Stimulated activated CD4-positive, alpha-beta T cell treated with anti-CD3 and anti-CD28 coated beads, Interleukin-1b, Interleukin-23, amount 100 ng/mL, for 24 hours (primary cell): ENCODE results near the gene MPDZ.
"Not testable (repeated sequence)": the region's sequence is repeated elsewhere in the genome, so short reads cannot be mapped to it uniquely, and the experiment has no call there.

ENCODE experiments used
- DNase-seq, 4 experiments: peaks; one replicate each; pipeline ENCODE4 v3.0.0-alpha.2; 2020; ENCODE audit warnings: low read depth in 4 of 4, low spot score in 1 of 4

The MPDZ gene

GRCh38 chr9:13268469-13268868 is 11.0 kb downstream of the MPDZ start:
- DNase-seq, result no peak

DNA sequence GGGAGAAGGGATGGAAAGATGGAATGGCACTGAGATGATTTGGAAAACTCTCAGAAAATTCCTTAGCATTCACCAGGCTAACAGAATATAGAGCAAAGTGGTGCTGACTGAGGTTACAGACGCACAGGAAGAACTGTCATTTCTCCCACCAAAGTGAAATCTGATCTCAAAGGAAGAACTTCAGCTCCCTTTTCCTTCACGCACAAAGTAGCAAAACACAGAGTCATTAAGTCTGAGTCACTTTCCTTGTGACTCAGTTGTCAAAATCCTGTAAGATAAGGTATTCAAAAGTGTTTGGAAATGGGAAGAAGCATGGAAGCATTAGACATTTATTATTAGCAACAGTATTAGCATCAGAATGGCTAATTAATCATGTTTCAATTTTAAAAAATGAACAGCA is 11.7 kb downstream of the MPDZ start:
- DNase-seq, result no peak

GRCh38 chr9:13266167-13266566 is 13.3 kb downstream of the MPDZ start:
- DNase-seq, result no peak

DNA sequence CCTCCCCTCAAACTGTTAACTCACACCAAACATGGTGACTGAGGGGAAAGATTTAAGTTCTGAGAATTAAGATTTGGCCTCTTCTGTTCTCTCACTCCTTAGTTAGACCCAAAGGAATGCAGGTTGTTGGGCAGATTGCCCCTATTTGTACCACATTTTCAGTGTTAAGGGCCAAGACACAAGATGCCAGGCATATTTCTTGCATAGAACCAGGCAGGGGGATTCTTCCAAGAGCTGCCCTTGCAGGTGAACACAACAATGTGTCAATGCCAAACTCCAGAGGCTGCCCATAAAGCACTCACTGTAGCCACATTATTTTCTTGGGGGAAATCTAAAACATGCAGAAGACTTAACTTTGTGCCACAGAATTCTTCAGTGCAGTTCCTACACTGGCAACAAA is 14.7 kb downstream of the MPDZ start:
- DNase-seq, result no peak

DNA sequence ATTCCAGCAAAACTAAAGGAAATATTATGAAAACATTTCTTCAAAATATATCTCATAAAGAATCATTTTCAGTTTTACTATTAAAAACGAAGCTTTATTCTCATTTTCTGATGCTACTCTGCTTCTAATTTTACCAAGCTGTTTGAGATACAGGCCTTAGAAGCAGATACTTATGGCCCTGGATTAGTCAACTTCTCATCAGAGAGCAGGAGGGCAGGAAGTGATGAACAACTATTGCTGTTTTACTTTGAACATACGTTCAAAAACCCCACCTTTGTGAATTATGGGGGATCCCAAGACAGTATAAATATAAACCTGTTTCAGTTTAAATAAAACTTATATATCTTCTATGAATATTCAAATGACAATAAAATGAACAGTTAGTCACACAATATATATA is 16.0 kb downstream of the MPDZ start:
- DNase-seq, result no peak

DNA sequence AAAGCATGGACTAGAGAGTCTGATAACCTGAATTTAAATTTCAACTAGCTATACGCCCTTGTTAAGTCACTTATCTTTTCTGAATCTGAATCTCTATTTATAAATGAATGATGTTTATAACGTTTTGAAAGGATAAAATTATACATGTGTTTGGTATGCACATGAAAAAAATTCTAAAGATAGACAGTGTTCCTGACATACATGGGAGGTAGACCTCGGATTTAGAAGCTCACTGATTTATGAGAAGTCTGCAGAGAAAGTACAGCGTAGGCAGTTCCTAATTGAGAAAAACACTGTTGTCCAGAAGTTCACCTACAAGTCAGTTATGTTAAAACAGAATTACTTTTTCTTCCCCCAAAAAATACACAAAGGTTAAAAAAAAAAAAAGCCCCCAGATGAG is 26.6 kb downstream of the MPDZ start:
- DNase-seq, result no peak

- no peak for DNase-seq
Observed at GRCh38 chr9:13244181-13244580, 35.3 kb downstream of the MPDZ start.

DNA sequence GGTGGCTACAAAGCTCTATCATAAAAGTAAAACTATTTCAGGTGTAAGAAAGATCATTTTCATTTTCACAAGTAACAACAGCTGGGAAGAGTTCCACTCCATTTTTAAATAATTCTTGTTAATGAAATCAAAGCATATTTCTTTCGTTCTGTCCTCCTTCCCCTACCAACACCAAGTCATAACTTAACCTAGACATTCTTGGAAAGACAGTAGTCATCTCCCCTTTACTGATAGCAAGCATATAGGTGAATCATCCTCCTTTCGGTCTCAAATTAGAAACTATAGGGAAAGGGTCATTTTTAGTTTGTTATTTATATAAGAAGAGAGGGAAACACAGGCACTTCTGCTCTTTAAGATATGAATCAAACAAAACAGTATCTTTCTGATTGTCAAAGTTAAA is 38.2 kb downstream of the MPDZ start:
- no peak for DNase-seq

- DNase-seq, result no peak
Observed at GRCh38 chr9:13239660-13240059, 39.8 kb downstream of the MPDZ start.

- DNase-seq, result no peak
Observed at GRCh38 chr9:13239208-13239607, 40.3 kb downstream of the MPDZ start.

GRCh38 chr9:13234932-13235331 is 44.6 kb downstream of the MPDZ start:
- no peak for DNase-seq

GRCh38 chr9:13228431-13228830 is 51.1 kb downstream of the MPDZ start:
- no peak for DNase-seq

DNA sequence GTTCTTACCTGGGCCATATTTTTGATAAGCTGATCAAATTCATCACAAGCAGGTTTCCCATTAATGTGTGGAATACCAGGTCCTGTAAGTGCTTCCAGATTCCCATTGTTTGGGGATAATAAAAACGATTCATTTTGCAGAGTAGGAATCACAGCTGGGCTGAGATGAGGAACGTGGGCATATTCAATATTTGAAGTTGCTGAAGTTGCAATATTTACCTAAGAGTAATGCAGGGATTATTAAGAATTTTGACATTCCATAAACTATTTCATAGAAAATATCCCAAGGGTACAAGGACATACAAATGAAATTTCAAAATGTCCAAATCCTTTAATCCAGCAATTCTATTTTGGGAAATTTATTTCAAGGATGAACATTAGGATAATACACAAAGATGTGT is 55.1 kb downstream of the MPDZ start:
- DNase-seq, result no peak

GRCh38 chr9:13222733-13223132 is 56.8 kb downstream of the MPDZ start:
- DNase-seq, result not testable (repeated sequence)

DNA sequence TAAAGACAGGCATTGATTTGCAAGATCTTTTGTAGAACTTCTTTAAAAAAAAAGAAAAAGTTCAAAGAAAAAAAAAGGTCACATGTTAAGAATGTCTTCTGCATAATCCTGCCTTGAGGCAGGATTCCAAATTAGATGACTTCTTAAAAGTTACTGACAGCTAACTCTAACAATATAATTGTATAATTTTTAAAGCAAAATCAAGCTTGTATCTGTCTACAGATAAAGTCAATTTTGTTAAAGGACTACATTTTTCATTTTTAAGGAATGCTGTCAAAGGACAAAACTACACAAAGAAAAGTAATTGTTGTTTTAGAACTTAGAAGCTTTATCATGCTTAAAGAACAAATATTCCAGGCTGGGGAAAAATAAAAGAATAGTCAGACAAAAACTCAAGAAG is 57.8 kb downstream of the MPDZ start:
- no peak for DNase-seq

DNA sequence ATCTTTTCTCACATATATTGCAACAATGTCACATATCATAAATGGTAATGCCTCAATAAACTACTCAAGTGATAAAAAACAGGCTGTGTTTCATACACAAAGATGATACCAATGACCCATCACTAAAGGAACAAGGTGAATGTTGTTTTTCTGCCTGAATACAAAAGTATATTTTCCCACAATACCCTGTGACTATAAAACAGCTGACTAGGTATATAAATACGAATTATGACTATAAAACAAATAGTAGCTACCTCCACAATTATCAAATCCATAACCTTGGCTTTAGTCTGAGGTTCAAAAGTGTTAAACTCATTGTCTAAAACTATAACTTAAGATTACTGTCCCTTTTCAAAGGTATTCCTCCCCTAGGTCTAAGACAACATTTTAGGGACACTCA is 58.7 kb downstream of the MPDZ start:
- no peak for DNase-seq

GRCh38 chr9:13215791-13216554 is 63.5 kb downstream of the MPDZ start:
- DNase-seq, result no peak

DNA sequence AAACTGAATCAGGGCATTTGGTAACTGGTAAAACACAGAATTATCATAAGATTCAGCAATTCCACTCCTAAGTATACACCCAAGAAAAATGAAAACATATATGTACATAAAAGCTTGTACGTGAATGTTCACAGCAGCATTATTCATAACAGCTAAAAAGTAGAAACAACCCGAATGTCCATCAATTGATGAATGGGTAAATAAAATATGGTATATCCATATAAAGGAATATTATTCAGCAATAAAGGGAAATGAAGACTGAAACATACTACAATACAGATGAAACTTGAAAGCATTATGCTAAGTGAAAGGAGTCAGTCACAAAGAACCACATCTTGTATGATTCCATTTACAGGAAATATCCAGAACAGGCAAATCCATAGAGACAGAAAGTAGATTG is 65.5 kb downstream of the MPDZ start:
- DNase-seq, result no peak

DNA sequence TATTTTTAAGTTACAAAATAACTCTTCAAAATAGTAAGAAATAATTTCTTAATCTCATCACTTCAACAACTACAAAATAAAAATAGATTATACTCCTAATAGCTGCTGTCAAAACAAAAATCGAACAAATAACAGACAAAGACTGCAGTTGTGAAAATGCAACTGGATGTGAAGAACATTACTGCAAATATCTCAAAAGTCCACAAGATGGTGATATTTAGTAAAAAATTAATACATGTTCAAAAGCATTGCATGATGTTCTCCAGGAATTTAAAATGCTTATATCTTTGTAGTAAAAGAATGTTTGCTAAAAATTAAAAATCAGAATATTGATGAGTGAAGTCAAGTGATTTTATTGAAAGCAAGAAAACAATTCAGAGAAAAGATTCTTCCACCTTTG is 66.2 kb downstream of the MPDZ start:
- no peak for DNase-seq

GRCh38 chr9:13210306-13210705 is 69.2 kb downstream of the MPDZ start:
- DNase-seq, result no peak

- no peak for DNase-seq
Observed at GRCh38 chr9:13209498-13209897, 70.0 kb downstream of the MPDZ start.

DNA sequence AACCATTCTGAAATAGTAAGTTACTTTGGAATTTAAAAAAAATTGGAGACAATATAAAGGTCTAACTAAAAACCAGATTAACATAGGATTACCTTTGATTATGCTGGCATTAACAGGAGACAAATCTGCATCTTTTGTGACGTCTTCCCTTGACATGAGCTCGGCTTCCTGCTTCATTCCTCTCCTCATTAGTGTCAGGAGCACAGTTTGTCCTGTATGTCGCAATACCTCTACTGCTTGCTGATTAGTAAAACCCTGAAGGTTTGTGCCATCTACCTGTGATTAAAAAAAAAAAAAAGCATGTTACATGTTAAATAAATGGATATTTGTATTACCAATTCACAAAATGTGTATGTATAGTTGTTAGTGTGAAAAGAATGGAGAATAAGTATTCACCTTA is 73.7 kb downstream of the MPDZ start:
- no peak for DNase-seq

DNA sequence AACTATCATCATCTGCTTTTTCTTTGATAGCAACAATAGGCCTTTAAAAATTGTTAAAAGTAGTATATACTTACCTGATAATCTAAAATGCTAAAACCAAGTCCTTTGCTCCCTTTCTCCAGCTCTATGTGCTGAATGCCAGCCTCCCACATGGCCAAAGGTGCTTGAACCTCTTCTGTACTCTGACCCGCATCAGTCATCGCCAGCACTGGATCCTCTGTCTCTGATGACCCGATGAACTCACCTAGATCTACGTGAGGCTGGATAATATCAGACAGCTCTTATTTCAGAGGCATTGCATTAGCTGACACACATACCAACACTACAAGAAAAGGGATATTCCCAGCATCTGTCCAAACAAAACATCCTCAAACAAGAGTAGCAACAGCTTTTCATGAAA is 89.5 kb downstream of the MPDZ start:
- DNase-seq, result no peak

- no peak for DNase-seq
Observed at GRCh38 chr9:13189362-13189761, 90.1 kb downstream of the MPDZ start.
